CD4-positive, CD25-positive, alpha-beta regulatory T cell (primary cell): ENCODE data around the gene HMCN1. TPM values are rescaled to one million over a fixed set of nuclear protein-coding genes. Genes with fewer than 3 reads are reported as not detected.

Source experiments
- ATAC-seq, 2 donors: fragments of 150-1000 bp; cut with Tn5 transposase; one replicate each; pipeline ENCODE4 v1.10.0; 2021; ENCODE audit warnings: low read depth in 2 of 2, moderate number of reproducible peaks in 2 of 2, moderate library complexity in 1 of 2
- DNase-seq, 3 donors: peaks; one replicate each; pipeline versions ENCODE4 v3.0.0 to v3.0.0-alpha.2; 2012 to 2022; ENCODE audit warnings: mixed read lengths in 1 of 3
- H3K27ac ChIP-seq: one replicate; pipeline ENCODE4 v1.7.0; 2013; ENCODE audit warnings: mild to moderate bottlenecking, low read length; ENCODE audit not compliant: insufficient read depth, poor library complexity, severe bottlenecking
- H3K27me3 ChIP-seq: one replicate; pipeline ENCODE4 v1.7.0; 2013; ENCODE audit warnings: low read length; ENCODE audit not compliant: control insufficient read depth, insufficient read depth
- H3K36me3 ChIP-seq: one replicate; pipeline ENCODE4 v1.7.0; 2013; ENCODE audit warnings: mild to moderate bottlenecking, low read length, moderate library complexity; ENCODE audit not compliant: control insufficient read depth, insufficient read depth
- H3K4me1 ChIP-seq: 2 replicates; pipeline ENCODE4 v1.7.0; 2013; ENCODE audit warnings: mild to moderate bottlenecking, low read length; ENCODE audit not compliant: insufficient read depth, control insufficient read depth, poor library complexity, severe bottlenecking
- H3K4me3 ChIP-seq: one replicate; pipeline ENCODE4 v1.7.0; 2013; ENCODE audit warnings: low read depth, mild to moderate bottlenecking, low read length, moderate library complexity
- H3K9me3 ChIP-seq, 2 experiments: 1 replicate in 1 of 2; 2 replicates in 1 of 2; pipeline ENCODE4 v1.7.0; 2013; ENCODE audit warnings: low read length in 2 of 2, mild to moderate bottlenecking in 1 of 2, moderate library complexity in 1 of 2; ENCODE audit not compliant: control insufficient read depth in 2 of 2
- H3K27ac Mint-ChIP-seq, 3 donors: one replicate each; pipeline ENCODE4 v1.8.0; 2020 to 2022; ENCODE audit warnings: mild to moderate bottlenecking in 3 of 3, mixed read lengths in 3 of 3, moderate library complexity in 2 of 3
- H3K27me3 Mint-ChIP-seq: one replicate; pipeline ENCODE4 v1.8.0; 2022; ENCODE audit warnings: mild to moderate bottlenecking, mixed read lengths
- H3K36me3 Mint-ChIP-seq: one replicate; pipeline ENCODE4 v1.8.0; 2020; ENCODE audit warnings: mixed read lengths
- H3K4me1 Mint-ChIP-seq, 4 donors: one replicate each; pipeline ENCODE4 v1.8.0; 2020 to 2022; ENCODE audit warnings: mixed read lengths in 4 of 4, mild to moderate bottlenecking in 1 of 4
- H3K4me3 Mint-ChIP-seq, 4 donors: one replicate each; pipeline ENCODE4 v1.8.0; 2020 to 2022; ENCODE audit warnings: mild to moderate bottlenecking in 4 of 4, mixed read lengths in 4 of 4, moderate library complexity in 3 of 4
- H3K9me3 Mint-ChIP-seq, 7 donors: one replicate each; pipeline ENCODE4 v1.8.0; 2020 to 2022; ENCODE audit warnings: mixed read lengths in 7 of 7, mild to moderate bottlenecking in 3 of 7, moderate library complexity in 2 of 7
- polyA plus RNA-seq, 4 donors: library from polyadenylated mRNA; unstranded; fragments of 300-500 nt; fragmentation: Illumina TruSeq; gene quantifications; one replicate each; pipeline ENCODE4 v1.2.3, GENCODE V29; 2021
- total RNA-seq: library from RNA; stranded (reverse); gene quantifications from one replicate; pipeline ENCODE4 v1.2.3, GENCODE V29; 2022

The HMCN1 gene
- total and polyA plus RNA-seq, 5 donors from 2014 or later = 0.07 to 0.81 (median 0.58) TPM; not detected in 1

DNA sequence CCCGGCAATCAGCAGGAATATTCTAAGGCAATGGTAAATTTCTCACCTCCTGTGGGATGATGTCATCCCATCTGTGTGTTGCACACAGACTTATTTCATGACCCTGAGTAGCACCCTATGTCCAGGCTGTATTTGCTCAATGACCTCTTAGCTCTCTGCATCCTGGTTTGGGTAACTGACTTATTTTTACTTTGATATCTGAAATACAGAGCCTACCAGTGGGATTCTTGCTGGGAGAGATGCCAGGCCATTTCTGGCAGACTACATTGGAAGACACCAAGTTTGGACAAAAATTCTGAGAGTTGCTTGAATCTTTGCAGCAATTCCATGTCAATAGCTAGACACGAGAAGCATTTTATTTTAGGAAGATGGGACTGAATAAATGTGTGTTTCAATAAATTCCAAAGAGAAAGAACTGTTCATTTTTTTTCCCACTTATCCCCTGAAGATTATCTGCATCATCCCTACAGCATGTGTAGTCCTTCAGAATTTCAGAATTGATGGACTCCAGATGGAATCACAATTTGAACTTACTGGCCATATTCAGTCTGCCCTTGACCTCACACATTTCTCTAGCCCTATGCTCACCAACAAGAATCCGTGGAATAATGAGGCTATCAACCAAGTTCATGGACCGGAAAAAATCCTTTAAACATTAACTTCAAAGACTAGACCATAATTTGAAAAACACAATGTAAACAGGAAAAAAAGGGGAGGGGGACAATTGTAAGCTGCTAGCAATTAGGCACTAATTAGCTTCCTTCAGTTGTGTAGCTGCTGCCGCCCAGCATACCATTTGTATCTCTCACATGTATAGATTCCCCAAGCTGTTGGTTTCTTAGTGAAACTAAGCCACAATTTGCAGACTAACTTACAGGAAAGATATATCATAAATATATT lies 226.5 kb downstream of the HMCN1 start:
- Histone ChIP-seq H3K27me3 (no peaks in the 10 kb centered on the region), H3K36me3 (no peaks in the 10 kb centered on the region), H3K4me3 (no peak overlapping the region), H3K4me1 (no peaks in the 10 kb centered on the region), H3K27ac (no peak overlapping the region), H3K9me3 (no peaks in the 10 kb centered on the region)
- no peak overlapping the region for H3K4me3 Mint-ChIP-seq
- DNase-seq = no peak
- no peak overlapping the region for H3K27ac Mint-ChIP-seq
- no peak for ATAC-seq
- no peaks in the 10 kb centered on the region for H3K4me1 Mint-ChIP-seq
- H3K9me3 Mint-ChIP-seq = peaks cover 0 to 2% (median 0%) of the 10 kb centered on the region in 7 donors
- no peaks in the 10 kb centered on the region for H3K36me3 Mint-ChIP-seq
- H3K27me3 Mint-ChIP-seq = peaks cover 9% of the 10 kb centered on the region

DNA sequence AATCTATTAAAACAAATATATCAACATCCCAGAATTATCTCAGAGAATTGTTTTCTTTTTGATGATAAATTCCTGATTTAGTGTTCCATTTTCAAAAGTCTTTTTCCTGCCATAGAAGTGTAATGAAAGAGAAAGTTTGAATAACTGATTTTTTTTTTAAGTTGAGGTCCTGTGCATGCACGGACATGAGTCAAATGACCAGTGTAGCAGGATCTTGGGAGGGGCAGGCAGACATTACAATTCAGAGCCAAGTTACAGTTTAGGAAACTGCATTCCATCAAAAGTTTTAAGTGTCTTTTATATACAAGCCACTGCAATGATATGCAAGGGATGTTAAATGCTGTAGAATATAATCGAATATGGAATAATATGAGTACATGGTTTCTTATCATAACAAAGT lies 227.5 kb downstream of the HMCN1 start:
- H3K36me3 Mint-ChIP-seq = no peaks in the 10 kb centered on the region
- DNase-seq = no peak
- ATAC-seq = no peak

DNA sequence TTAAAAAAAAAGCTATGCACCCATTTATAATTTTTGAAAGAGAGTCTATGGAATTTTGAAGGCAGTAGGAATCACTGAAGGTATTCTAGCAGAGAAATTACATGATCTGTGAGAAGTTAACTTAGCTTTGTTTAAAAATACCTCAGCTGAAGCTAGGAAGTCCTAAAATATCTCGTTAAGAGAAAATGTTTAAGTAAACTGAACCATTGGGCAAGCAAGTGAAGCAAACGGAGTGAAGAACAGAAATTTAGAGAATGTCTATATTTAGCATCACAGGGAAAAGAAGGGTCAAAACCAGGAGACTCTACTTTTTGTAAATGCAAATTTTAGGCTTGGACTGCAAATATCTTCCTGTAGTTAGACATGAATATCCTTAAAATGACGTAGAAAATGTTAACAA lies 230.8 kb downstream of the HMCN1 start:
- H3K4me1 ChIP-seq = no peaks in the 10 kb centered on the region
- H3K9me3 ChIP-seq = no peaks in the 10 kb centered on the region
- Mint-ChIP-seq H3K4me3 (no peak overlapping the region), H3K27me3 (peaks cover 9% of the 10 kb centered on the region), H3K27ac (no peak overlapping the region), H3K36me3 (no peaks in the 10 kb centered on the region), H3K9me3 (peaks cover 0 to 2% (median 0%) of the 10 kb centered on the region in 7 donors), H3K4me1 (no peaks in the 10 kb centered on the region)
- no peak overlapping the region for H3K4me3 ChIP-seq
- H3K27ac ChIP-seq = no peak overlapping the region
- ATAC-seq (no peak), DNase-seq (no peak)
- H3K27me3 ChIP-seq = no peaks in the 10 kb centered on the region
- no peaks in the 10 kb centered on the region for H3K36me3 ChIP-seq

More for the DNA sequence above, 227.5 kb downstream of the HMCN1 start:
- peaks cover 0 to 2% (median 0%) of the 10 kb centered on the region in 7 donors for H3K9me3 Mint-ChIP-seq
- no peak overlapping the region for H3K4me3 Mint-ChIP-seq
- Histone ChIP-seq H3K27me3 (no peaks in the 10 kb centered on the region), H3K9me3 (no peaks in the 10 kb centered on the region), H3K4me1 (no peaks in the 10 kb centered on the region), H3K36me3 (no peaks in the 10 kb centered on the region), H3K4me3 (no peak overlapping the region), H3K27ac (no peak overlapping the region)
- no peaks in the 10 kb centered on the region for H3K4me1 Mint-ChIP-seq
- no peak overlapping the region for H3K27ac Mint-ChIP-seq
- H3K27me3 Mint-ChIP-seq = peaks cover 9% of the 10 kb centered on the region

DNA sequence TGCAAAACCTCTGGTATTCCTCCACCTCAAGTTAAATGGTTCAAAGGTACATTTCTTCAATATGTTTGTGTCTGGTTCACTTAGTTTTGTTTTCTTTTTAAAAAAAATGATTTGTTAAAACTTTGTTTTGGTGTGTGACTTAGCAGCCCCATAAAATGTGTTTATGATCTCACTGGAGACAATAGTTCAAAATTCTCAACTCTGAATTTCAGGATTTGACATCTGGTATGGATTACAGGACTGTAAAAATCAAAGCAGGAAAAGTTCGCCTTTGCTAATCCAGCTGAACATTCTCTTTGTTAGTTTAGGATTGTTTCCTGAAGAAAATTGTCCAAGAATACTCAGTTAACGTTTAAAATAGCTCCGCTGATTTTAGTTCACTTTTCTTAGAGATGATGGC lies 231.7 kb downstream of the HMCN1 start:
- no peak for ATAC-seq
- no peaks in the 10 kb centered on the region for H3K4me1 Mint-ChIP-seq
- H3K9me3 ChIP-seq = no peaks in the 10 kb centered on the region

DNA sequence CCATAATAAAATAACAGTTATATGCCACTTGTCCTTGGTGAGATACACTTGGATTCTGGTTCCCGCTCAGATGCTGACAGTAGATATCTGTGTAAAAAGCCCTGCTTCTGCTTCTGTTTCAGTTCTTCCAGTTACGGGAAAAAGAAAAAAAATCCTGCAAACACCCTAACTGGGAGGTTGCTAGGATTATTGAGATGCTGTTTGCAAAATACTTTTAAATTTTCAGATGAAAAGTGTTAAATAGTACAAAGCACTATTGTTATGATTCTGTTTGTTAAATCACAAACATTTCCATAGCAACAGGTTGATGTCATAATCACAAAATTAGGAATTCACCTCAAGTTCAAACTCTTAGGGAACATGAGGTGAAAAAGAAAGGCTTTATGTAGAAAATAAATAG lies 232.3 kb downstream of the HMCN1 start:
- ATAC-seq (no peak), DNase-seq (no peak)
- Mint-ChIP-seq H3K4me3 (no peak overlapping the region), H3K27ac (no peak overlapping the region), H3K9me3 (peaks cover 0 to 2% (median 0%) of the 10 kb centered on the region in 7 donors), H3K27me3 (peaks cover 9% of the 10 kb centered on the region), H3K4me1 (no peaks in the 10 kb centered on the region), H3K36me3 (no peaks in the 10 kb centered on the region)
- Histone ChIP-seq H3K27ac (no peak overlapping the region), H3K4me3 (no peak overlapping the region), H3K27me3 (no peaks in the 10 kb centered on the region), H3K9me3 (no peaks in the 10 kb centered on the region), H3K36me3 (no peaks in the 10 kb centered on the region), H3K4me1 (no peaks in the 10 kb centered on the region)

More for the DNA sequence above, 231.7 kb downstream of the HMCN1 start:
- Histone ChIP-seq H3K4me3 (no peak overlapping the region), H3K27ac (no peak overlapping the region), H3K4me1 (no peaks in the 10 kb centered on the region), H3K36me3 (no peaks in the 10 kb centered on the region), H3K27me3 (no peaks in the 10 kb centered on the region)
- Mint-ChIP-seq H3K27ac (no peak overlapping the region), H3K4me3 (no peak overlapping the region), H3K36me3 (no peaks in the 10 kb centered on the region), H3K9me3 (peaks cover 0 to 2% (median 0%) of the 10 kb centered on the region in 7 donors), H3K27me3 (peaks cover 9% of the 10 kb centered on the region)
- no peak for DNase-seq

DNA sequence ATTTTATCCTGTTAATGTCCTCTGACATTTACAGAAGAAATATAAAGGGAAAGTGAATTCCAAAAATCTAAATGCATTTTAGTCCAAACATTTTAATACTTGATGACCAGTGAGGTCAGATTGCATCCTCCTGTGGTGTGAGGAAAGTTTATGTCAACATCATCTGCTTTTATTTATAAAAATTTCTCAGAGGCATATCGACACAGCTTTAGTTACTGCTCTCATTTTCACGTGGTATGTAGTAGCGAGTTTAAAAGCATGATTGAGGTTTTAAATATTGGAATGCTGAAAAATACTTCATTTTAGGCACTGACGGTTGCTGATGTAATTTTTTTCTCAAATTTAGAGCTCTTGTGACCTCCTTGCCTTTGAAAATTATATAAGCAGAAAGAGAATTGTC lies 234.8 kb downstream of the HMCN1 start:
- Histone ChIP-seq H3K4me1 (no peaks in the 10 kb centered on the region), H3K36me3 (no peaks in the 10 kb centered on the region), H3K9me3 (no peaks in the 10 kb centered on the region), H3K27ac (no peak overlapping the region), H3K27me3 (no peaks in the 10 kb centered on the region), H3K4me3 (no peak overlapping the region)
- Mint-ChIP-seq H3K27ac (no peak overlapping the region), H3K4me1 (no peaks in the 10 kb centered on the region), H3K27me3 (no peaks in the 10 kb centered on the region), H3K9me3 (peaks cover 0 to 2% (median 0%) of the 10 kb centered on the region in 7 donors), H3K36me3 (no peaks in the 10 kb centered on the region), H3K4me3 (no peak overlapping the region)
- DNase-seq (no peak), ATAC-seq (no peak)

DNA sequence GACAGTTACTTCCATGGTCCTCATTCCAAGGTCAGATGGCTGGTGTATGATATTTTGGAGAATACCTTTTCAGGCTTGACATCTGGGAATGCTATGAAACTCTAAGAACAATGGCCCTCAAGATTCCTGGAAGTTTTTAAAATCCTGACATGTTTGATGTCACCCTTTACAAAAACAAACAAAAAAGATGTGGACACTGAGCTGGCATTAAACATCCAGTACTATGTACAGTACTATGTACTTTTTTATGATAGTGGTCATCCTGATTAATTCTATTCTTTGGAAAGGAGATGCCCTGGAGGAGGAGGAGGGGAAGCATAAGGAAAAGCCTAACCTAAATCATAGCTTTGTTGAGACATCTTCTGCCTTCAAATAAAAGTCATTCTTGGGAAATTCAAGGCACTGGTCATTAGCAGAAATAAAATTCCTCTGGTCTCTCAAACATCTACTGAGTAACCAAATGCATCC lies 235.4 kb downstream of the HMCN1 start:
- no peaks in the 10 kb centered on the region for H3K4me1 ChIP-seq
- no peaks in the 10 kb centered on the region for H3K36me3 ChIP-seq
- no peak overlapping the region for H3K4me3 ChIP-seq
- Mint-ChIP-seq H3K36me3 (no peaks in the 10 kb centered on the region), H3K27me3 (no peaks in the 10 kb centered on the region), H3K27ac (no peak overlapping the region), H3K4me3 (no peak overlapping the region), H3K4me1 (no peaks in the 10 kb centered on the region), H3K9me3 (no peaks in the 10 kb centered on the region)
- ATAC-seq (no peak), DNase-seq (no peak)
- no peaks in the 10 kb centered on the region for H3K27me3 ChIP-seq
- H3K27ac ChIP-seq = no peak overlapping the region
- H3K9me3 ChIP-seq = no peaks in the 10 kb centered on the region

DNA sequence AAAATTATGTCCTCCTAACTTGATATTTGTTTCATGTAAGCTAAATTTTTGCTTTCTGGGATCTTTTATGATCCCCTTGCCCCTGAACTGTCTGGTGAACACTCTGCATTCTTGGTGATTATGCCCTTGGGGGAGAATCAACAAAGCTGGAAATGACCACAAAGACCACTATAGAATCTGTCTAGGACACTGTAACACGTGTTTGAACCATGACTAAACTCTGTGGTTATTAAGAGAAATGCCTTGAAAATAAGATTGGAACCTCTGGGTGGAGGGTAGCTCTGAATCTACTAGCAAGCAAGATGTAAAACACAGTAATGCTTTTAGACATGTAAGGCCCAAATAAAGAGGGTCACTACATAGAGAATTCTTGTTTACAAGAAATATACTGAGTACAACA lies 237.5 kb downstream of the HMCN1 start:
- no peak overlapping the region for H3K27ac ChIP-seq
- no peak overlapping the region for H3K27ac Mint-ChIP-seq
- no peaks in the 10 kb centered on the region for H3K27me3 ChIP-seq
- no peak overlapping the region for H3K4me3 Mint-ChIP-seq
- H3K4me1 ChIP-seq = no peaks in the 10 kb centered on the region
- ATAC-seq = no peak
- H3K4me1 Mint-ChIP-seq = no peaks in the 10 kb centered on the region
- H3K4me3 ChIP-seq = no peak overlapping the region
- no peaks in the 10 kb centered on the region for H3K9me3 Mint-ChIP-seq
- no peaks in the 10 kb centered on the region for H3K9me3 ChIP-seq
- H3K27me3 Mint-ChIP-seq = no peaks in the 10 kb centered on the region
- H3K36me3 ChIP-seq = no peaks in the 10 kb centered on the region
- H3K36me3 Mint-ChIP-seq = no peaks in the 10 kb centered on the region
- DNase-seq = no peak
